T-helper 2 cell treated with Interferon-gamma antibody and Interleukin-4, amounts not matched to agents 100 ng/mL and 5 ng/mL, for 36 hours (primary cell): Measurements from ENCODE around the gene NHSL1. TPM values are rescaled to one million over a fixed set of nuclear protein-coding genes. Genes with fewer than 3 reads are reported as not detected.

Experiments used
- intact Hi-C: fragments of 100-400 bp; cut with micrococcal nuclease; formaldehyde crosslinking; loops from one replicate; pipeline ENCODE4 v1.15.1; 2023
- total RNA-seq: library from RNA; stranded (reverse); gene quantifications from 2 replicates; pipeline ENCODE4 v1.2.3, GENCODE V29; 2022

Gene NHSL1, protein sequence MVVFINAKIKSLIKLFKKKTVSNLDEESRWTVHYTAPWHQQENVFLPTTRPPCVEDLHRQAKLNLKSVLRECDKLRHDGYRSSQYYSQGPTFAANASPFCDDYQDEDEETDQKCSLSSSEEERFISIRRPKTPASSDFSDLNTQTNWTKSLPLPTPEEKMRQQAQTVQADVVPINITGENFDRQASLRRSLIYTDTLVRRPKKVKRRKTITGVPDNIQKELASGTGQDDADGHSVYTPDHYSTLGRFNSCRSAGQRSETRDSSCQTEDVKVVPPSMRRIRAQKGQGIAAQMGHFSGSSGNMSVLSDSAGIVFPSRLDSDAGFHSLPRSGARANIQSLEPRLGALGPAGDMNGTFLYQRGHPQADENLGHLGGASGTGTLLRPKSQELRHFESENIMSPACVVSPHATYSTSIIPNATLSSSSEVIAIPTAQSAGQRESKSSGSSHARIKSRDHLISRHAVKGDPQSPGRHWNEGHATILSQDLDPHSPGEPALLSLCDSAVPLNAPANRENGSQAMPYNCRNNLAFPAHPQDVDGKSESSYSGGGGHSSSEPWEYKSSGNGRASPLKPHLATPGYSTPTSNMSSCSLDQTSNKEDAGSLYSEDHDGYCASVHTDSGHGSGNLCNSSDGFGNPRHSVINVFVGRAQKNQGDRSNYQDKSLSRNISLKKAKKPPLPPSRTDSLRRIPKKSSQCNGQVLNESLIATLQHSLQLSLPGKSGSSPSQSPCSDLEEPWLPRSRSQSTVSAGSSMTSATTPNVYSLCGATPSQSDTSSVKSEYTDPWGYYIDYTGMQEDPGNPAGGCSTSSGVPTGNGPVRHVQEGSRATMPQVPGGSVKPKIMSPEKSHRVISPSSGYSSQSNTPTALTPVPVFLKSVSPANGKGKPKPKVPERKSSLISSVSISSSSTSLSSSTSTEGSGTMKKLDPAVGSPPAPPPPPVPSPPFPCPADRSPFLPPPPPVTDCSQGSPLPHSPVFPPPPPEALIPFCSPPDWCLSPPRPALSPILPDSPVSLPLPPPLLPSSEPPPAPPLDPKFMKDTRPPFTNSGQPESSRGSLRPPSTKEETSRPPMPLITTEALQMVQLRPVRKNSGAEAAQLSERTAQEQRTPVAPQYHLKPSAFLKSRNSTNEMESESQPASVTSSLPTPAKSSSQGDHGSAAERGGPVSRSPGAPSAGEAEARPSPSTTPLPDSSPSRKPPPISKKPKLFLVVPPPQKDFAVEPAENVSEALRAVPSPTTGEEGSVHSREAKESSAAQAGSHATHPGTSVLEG (N-terminal part only)
- total RNA-seq, result 0.70 and 0.84 TPM in 2 replicates

DNA sequence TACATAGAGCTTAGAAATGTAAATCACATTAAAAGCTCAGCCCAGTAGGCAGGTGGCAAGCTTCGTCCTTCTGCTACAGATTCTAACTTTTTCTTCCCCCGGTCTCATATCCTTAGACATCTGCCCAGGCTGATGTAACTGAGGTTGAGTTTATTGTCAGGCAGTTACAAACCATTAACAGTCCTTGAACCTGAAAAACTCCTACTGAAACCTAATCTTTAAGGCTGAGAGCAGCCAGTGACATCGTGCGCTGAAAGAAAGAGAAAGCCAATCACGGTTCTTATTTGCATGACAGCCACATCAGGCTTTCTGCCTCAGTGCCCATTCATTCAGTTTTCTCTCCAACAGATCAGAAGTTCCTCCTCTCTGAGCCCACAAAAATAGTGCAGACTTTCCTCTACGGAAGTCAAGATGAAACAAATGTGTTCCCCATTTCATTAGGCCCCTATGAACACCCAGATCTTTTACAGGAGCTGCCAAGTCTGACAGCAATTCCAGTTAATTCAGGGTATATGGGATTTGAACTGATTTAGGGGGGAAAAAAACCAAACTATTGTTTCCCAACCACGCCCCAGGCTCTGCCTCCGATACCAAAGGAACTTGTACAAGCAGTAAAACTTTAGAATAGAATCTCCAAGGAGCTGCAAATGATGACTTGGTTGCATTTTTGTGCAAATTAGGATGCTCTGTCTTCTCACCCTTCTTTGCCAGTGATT, at the start of gene NHSL1:
Gene NHSL1 (minus strand): TSS at position 192 of the 716 bp plus-strand sequence. CDS start 204 bp downstream, outside the sequence.
- intact Hi-C loops, result no loop called here

- intact Hi-C loops, result no loop called here
Observed at GRCh38 chr6:138546733-138547185, 47.5 kb upstream of the NHSL1 start.

GRCh38 chr6:138545621-138545980, 46.3 kb upstream of the NHSL1 start:
- intact Hi-C loops, result no loop called here

DNA sequence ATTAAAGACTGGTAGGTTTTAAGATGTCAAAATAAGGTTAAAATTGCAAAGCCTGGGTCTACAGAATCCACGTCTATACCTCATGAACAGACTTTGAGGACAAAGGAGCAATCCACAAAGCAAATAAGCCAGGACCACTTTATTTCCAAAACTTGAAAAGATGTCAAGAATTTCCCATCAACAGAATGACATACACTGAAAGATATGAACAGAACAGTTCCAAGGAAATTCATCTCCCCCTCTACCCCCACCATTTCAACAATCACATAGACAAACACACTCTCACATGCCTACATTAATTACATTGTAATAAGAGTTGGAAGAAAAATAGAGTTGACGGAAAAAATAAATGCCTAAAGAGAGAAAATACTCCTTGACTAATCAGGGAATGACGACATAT, 45.2 kb upstream of the NHSL1 start:
- intact Hi-C loops, result no loop called here

GRCh38 chr6:138543657-138544056, 44.4 kb upstream of the NHSL1 start:
- intact Hi-C loops, result no loop called here

DNA sequence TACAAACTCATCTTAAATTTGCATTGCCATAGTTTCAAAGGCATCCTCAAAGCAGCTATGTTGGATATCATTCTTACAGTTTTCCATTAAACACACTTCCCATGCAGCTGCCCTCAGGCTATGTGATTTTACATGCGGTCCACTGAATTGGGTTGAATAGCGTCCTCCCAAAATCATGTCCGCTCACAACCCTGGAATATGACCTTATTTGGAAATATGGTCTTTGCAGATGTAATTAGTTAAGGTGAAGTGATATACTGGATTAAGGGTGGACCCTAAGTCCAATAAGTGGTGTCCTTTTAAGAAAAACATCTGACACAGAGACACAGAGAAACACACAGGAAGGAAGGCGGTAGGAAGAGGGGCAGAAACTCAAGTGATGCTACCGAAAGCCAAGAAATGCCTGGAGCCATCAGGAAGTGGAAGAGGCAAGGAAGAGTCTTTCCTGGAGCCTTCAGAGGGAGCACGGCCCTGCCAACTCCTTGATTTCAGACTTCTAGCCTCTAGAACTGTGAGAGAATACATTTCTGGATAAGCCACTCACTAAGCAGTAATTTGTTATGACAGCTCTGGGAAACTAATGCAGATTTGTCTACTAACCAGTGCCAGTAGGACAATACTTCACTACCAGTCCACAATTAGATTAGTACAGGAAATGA, 42.7 kb upstream of the NHSL1 start:
- intact Hi-C loops, result no loop called here

GRCh38 chr6:138540468-138540867, 41.2 kb upstream of the NHSL1 start:
- intact Hi-C loops, result no loop called here

- intact Hi-C loops, result no loop called here
Observed at GRCh38 chr6:138539876-138540275, 40.6 kb upstream of the NHSL1 start.

DNA sequence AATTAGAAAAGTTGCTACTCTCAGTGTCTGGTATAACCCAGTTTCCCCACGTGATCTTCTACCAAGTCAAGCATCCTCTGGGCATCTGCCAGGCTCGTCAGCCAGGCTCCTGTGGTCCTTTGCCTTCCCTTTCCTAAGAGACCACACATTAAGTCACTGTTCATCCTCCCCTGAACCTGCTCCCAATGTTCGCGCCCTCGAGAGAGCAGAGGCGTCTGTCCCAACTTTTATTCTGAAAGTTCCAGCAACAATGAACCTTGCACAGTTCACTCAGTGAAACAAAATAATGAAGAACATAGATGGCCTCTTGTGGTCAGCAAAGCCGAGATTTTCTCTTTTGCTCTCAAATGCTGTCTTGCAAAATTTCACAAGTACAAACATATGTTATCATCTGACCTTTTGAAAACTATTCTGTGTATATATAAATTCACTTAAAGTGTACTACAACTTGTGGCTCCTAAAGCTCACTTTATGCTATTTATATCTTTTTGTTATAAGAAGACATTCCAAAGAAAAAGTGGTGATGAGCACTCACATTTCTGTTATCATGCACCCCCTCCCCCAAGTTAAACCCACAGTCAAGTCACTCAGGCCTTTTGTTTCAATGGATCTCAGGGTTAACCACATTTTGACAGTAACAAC, 39.2 kb upstream of the NHSL1 start:
- intact Hi-C loops, result no loop called here

- intact Hi-C loops, result no loop called here
Observed at GRCh38 chr6:138537106-138537505, 37.8 kb upstream of the NHSL1 start.

- intact Hi-C loops, result no loop called here
Observed at GRCh38 chr6:138535728-138536455, 36.6 kb upstream of the NHSL1 start.

DNA sequence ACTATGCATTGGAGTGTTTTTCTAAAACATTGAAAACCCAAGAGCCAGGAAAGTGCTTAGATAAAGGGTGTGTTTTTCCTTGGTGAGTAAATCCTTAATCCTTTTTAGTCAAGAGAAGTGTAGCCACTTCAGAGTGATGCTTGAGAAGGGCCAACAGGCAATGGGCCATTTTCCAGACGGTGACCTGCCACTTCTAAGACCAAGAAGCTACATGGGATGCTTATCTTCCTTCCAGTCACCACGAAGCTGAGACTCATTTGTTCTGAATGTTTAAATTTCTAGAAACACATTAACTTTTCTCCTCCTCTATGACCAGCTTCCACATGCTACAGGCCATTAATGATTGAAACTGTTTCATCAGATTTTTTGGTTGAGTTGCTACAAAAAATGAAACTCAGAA, 34.4 kb upstream of the NHSL1 start:
- intact Hi-C loops, result no loop called here

GRCh38 chr6:138531387-138531786, 32.1 kb upstream of the NHSL1 start:
- intact Hi-C loops, result no loop called here

DNA sequence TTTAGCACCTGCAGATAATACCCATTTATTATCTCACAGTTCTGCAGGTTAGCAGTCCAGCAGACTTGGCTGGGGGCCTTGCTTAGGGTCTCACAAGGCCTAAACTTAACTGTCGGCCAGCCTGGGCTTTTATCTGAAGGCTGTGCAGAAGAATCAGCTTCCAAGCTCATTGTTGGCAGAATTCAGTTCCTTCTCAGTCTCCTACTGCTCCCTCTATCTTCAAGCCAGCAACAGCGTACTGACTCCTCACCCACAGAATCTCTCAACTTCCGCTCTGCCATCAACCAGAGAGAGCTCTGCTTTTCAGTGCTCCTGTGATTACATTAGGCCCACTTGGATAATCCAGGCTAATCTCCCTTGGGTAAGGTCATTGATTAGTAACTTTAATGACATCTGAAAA, 30.2 kb upstream of the NHSL1 start:
- intact Hi-C loops, result no loop called here

DNA sequence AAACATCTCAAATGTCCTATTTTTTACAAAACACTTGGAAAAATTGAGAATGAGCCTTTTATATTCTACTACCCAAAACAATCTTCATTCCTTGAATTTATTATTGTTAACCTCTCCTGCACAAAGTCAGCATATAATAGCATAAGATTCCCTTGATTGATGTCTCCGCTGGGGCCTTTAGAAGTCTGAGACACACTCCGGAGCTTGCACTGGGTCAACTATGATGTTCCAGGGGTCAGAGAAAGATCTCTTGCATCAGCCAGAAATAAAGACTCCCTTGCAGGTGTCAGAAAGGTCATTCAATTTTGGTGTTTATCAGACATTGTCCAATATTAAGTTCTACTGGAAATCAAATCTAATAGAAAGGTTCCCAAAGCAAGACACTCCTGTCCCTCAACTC, 29.7 kb upstream of the NHSL1 start:
- intact Hi-C loops, result no loop called here

GRCh38 chr6:138528137-138528536, 28.8 kb upstream of the NHSL1 start:
- intact Hi-C loops, result no loop called here

DNA sequence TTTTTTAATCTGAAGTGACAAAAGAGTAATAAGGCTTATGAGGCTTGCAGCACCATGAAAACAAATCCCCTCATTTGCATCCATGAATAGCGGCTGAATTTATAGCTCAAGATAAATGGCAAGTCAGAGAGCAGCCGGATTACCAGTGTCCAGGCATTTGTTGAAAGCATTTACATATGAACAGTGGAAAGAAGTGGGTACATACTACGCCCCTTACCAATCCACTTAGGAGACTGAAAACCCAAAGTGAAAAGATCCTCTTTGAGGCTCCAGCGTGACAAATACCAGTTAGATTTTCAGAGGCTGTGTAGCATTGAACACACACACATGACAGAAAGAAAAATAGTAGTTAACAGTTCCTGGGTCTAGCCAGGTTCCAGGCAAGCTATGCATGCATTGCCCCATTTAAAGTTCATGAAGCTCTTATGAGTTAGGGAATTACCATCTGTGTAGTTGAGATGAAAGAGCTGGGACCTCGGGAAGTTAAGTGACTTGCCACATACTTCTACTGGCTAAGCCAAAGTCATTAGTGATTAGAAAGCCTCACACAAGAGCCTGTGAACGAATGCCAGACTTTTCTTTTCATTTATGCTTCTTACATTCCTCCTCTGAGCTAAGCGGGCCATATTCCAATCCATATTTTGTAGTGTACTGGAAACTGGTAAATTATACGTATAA, 28.3 kb upstream of the NHSL1 start:
- intact Hi-C loops, result no loop called here

GRCh38 chr6:138526822-138527235, 27.5 kb upstream of the NHSL1 start:
- intact Hi-C loops, result no loop called here

GRCh38 chr6:138525355-138525754, 26.1 kb upstream of the NHSL1 start:
- intact Hi-C loops, result no loop called here
